A673 (cell line): Measurements from ENCODE around the gene PAPSS1. TPM values are rescaled to one million over a fixed set of nuclear protein-coding genes. Genes with fewer than 3 reads are reported as not detected.

Experiments
- BruUV-seq: library from RNA; stranded (reverse); fragments of 400-500 nt; replicated peaks from 2 replicates; lab custom pipeline; 2021; lab: Mats Ljungman, UMichigan
- CTCF ChIA-PET: fragments of 300-600 bp; sonication (Branson Sonifier 250); formaldehyde crosslinking; loops from one replicate; lab custom pipeline; 2022; ENCODE audit warnings: antibody characterized with exemption; lab: Charles Lee
- POLR2A ChIA-PET: fragments of 300-600 bp; sonication (Branson Sonifier 250); formaldehyde crosslinking; loops from one replicate; lab custom pipeline; 2022; ENCODE audit warnings: antibody characterized with exemption; ENCODE audit not compliant: low non-redundant PET; lab: Charles Lee
- DNase-seq: peaks from one replicate; pipeline ENCODE4 v3.0.0-alpha.2; 2015; ENCODE audit warnings: low spot score
- H3K27ac ChIP-seq: fragments of 200-600 bp; sonication (generic); 2 replicates; pipeline ENCODE4 v1.5.1; 2016; ENCODE audit warnings: mixed run types, low read depth, mild to moderate bottlenecking, mixed read lengths, antibody characterized with exemption, low read length; ENCODE audit not compliant: poor library complexity, severe bottlenecking
- H3K27me3 ChIP-seq: fragments of 200-600 bp; sonication (generic); replicated peaks from 2 replicates; pipeline ENCODE4 v1.6.1; 2017; ENCODE audit warnings: mixed run types, low read depth, mild to moderate bottlenecking, mixed read lengths, antibody characterized with exemption, low read length; ENCODE audit not compliant: insufficient read depth, poor library complexity
- H3K36me3 ChIP-seq: fragments of 200-600 bp; sonication (generic); 2 replicates; pipeline ENCODE4 v1.6.1; 2016; ENCODE audit warnings: mixed run types, mild to moderate bottlenecking, mixed read lengths, antibody characterized with exemption, low read length; ENCODE audit not compliant: insufficient read depth, poor library complexity, severe bottlenecking
- H3K4me1 ChIP-seq: fragments of 200-600 bp; sonication (generic); 2 replicates; pipeline ENCODE4 v1.6.1; 2017; ENCODE audit warnings: mixed run types, mild to moderate bottlenecking, mixed read lengths, antibody characterized with exemption, low read length; ENCODE audit not compliant: insufficient read depth, poor library complexity, severe bottlenecking
- H3K4me3 ChIP-seq: fragments of 200-600 bp; sonication (generic); 2 replicates; pipeline ENCODE4 v1.5.1; 2016; ENCODE audit warnings: low read depth, mixed run types, mild to moderate bottlenecking, mixed read lengths, low read length; ENCODE audit not compliant: poor library complexity, severe bottlenecking
- H3K9me3 ChIP-seq: fragments of 200-600 bp; sonication (generic); 2 replicates; pipeline ENCODE4 v1.6.1; 2016; ENCODE audit warnings: mixed run types, low read depth, mild to moderate bottlenecking, mixed read lengths, antibody characterized with exemption, low read length; ENCODE audit not compliant: poor library complexity, severe bottlenecking
- EZH2 ChIP-seq: fragments of 200-600 bp; sonication (generic); IDR thresholded peaks from 2 replicates; pipeline ENCODE4 v1.6.1; 2017; ENCODE audit warnings: borderline replicate concordance, low read depth, mild to moderate bottlenecking, mixed read lengths, antibody characterized with exemption, low read length; ENCODE audit not compliant: poor library complexity, severe bottlenecking
- intact Hi-C: fragments of 100-400 bp; cut with micrococcal nuclease; formaldehyde crosslinking; loops from one replicate; pipeline ENCODE4 v1.10.0; 2022; ENCODE audit not compliant: unreplicated experiment
- total RNA-seq: library from RNA; stranded (reverse); gene quantifications from 2 replicates; pipeline ENCODE4 v1.2.3, GENCODE V29; 2021
- TF ChIP-seq, protein P1 (sequence below): fragments of 300-800, 200-600 bp; sonication (generic); conservative IDR thresholded peaks from 2 replicates; pipeline ENCODE4 v1.5.1; 2017; ENCODE audit warnings: low read depth, mild to moderate bottlenecking, antibody characterized with exemption, low read length, moderate library complexity, mixed read lengths

Gene PAPSS1
- total RNA-seq, 1 experiment from 2014 or later: 150 TPM

- no peak overlapping the region for H3K27ac ChIP-seq
- no peak for DNase-seq
- ChIA-PET POLR2A (no interaction called here), CTCF (no interaction called here)
- H3K4me3 ChIP-seq: no peak overlapping the region
- BruUV-seq: no TSS peak
- no peaks in the 10 kb centered on the region for H3K27me3 ChIP-seq
- no peak for TF ChIP-seq EZH2
- TF ChIP-seq, protein P1, sequence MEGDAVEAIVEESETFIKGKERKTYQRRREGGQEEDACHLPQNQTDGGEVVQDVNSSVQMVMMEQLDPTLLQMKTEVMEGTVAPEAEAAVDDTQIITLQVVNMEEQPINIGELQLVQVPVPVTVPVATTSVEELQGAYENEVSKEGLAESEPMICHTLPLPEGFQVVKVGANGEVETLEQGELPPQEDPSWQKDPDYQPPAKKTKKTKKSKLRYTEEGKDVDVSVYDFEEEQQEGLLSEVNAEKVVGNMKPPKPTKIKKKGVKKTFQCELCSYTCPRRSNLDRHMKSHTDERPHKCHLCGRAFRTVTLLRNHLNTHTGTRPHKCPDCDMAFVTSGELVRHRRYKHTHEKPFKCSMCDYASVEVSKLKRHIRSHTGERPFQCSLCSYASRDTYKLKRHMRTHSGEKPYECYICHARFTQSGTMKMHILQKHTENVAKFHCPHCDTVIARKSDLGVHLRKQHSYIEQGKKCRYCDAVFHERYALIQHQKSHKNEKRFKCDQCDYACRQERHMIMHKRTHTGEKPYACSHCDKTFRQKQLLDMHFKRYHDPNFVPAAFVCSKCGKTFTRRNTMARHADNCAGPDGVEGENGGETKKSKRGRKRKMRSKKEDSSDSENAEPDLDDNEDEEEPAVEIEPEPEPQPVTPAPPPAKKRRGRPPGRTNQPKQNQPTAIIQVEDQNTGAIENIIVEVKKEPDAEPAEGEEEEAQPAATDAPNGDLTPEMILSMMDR: no peak
- intact Hi-C loops: no loop called here
- peaks cover 18% of the 10 kb centered on the region for H3K4me1 ChIP-seq
- peaks cover 21% of the 10 kb centered on the region for H3K36me3 ChIP-seq
- H3K9me3 ChIP-seq: no peaks in the 10 kb centered on the region
These were observed 104.2 kb downstream of the PAPSS1 start for GRCh38 chr4:107615809-107616208.

- no TSS peak for BruUV-seq
- no peak overlapping the region for H3K4me3 ChIP-seq
- TF ChIP-seq, protein P1: no peak
- TF ChIP-seq EZH2: no peak
- H3K27ac ChIP-seq: no peak overlapping the region
- ChIA-PET CTCF (no interaction called here), POLR2A (interaction anchor here (0.6 kb wide), 1 partner anchor 321 kb away, joined by 3 read pairs; no protein-coding TSS in a partner anchor)
- intact Hi-C loops: no loop called here
- no peak for DNase-seq
- H3K4me1 ChIP-seq: no peaks in the 10 kb centered on the region
- H3K9me3 ChIP-seq: no peaks in the 10 kb centered on the region
- no peaks in the 10 kb centered on the region for H3K36me3 ChIP-seq
- H3K27me3 ChIP-seq: no peaks in the 10 kb centered on the region
These were observed 116.6 kb downstream of the PAPSS1 start for GRCh38 chr4:107603430-107603829.

GRCh38 chr4:107600983-107601382 lies 119.1 kb downstream of the PAPSS1 start:
- no peak overlapping the region for H3K4me3 ChIP-seq

More at GRCh38 chr4:107600983-107601382, 119.1 kb downstream of the PAPSS1 start:
- Histone ChIP-seq H3K27ac (no peak overlapping the region), H3K27me3 (no peaks in the 10 kb centered on the region), H3K4me1 (no peaks in the 10 kb centered on the region), H3K9me3 (no peaks in the 10 kb centered on the region), H3K36me3 (no peaks in the 10 kb centered on the region)
- no TSS peak for BruUV-seq
- no peak for TF ChIP-seq EZH2
- TF ChIP-seq, protein P1: no peak
- no peak for DNase-seq
- ChIA-PET CTCF (interaction anchor here (0.6 kb wide), 1 partner anchor 49 kb away, joined by 3 read pairs; no protein-coding TSS in a partner anchor), POLR2A (no interaction called here)
- intact Hi-C loops: no loop called here
